Karpas-422 (cell line): Measurements from ENCODE around the gene OR10A6. TPM values are rescaled to one million over a fixed set of nuclear protein-coding genes. Genes with fewer than 3 reads are reported as not detected.

Experiments
- DNase-seq: peaks from one replicate; pipeline ENCODE4 v3.0.0-alpha.2; 2015
- H2AFZ ChIP-seq: fragments of 200-600 bp; sonication (generic); 2 replicates; pipeline ENCODE4 v1.6.1; 2014; ENCODE audit warnings: antibody characterized with exemption, low read length, mixed read lengths
- H3K27ac ChIP-seq: fragments of 200-600 bp; sonication (generic); 2 replicates; pipeline ENCODE4 v1.5.1; 2014; ENCODE audit warnings: mild to moderate bottlenecking, low read length, moderate library complexity
- H3K27me3 ChIP-seq: fragments of 200-600 bp; sonication (generic); 2 replicates; pipeline ENCODE4 v1.6.1; 2014; ENCODE audit warnings: low read length, mixed read lengths
- H3K36me3 ChIP-seq: fragments of 200-600 bp; sonication (generic); 2 replicates; pipeline ENCODE4 v1.6.1; 2014; ENCODE audit warnings: low read length, mixed read lengths; ENCODE audit not compliant: insufficient read depth
- H3K4me1 ChIP-seq: fragments of 200-600 bp; sonication (generic); 2 replicates; pipeline ENCODE4 v1.6.1; 2014; ENCODE audit warnings: mild to moderate bottlenecking, low read length, mixed read lengths
- H3K4me2 ChIP-seq: fragments of 200-600 bp; sonication (generic); 2 replicates; pipeline ENCODE4 v1.6.1; 2014; ENCODE audit warnings: low read length, low read depth, mild to moderate bottlenecking; ENCODE audit not compliant: poor library complexity, severe bottlenecking
- H3K4me3 ChIP-seq: fragments of 200-600 bp; sonication (generic); 2 replicates; pipeline ENCODE4 v1.5.1; 2014; ENCODE audit warnings: mild to moderate bottlenecking, antibody characterized with exemption, low read length, mixed read lengths
- H3K79me2 ChIP-seq: fragments of 200-600 bp; sonication (generic); 2 replicates; pipeline ENCODE4 v1.6.1; 2014; ENCODE audit warnings: mild to moderate bottlenecking, low read length, mixed read lengths
- H3K9ac ChIP-seq: fragments of 200-600 bp; sonication (generic); 2 replicates; pipeline ENCODE4 v1.6.0; 2014; ENCODE audit warnings: low read length
- H3K9me2 ChIP-seq: fragments of 200-600 bp; sonication (generic), shearing (Covaris generic); replicated peaks from 2 replicates; pipeline ENCODE4 v1.6.0; 2014; ENCODE audit warnings: mild to moderate bottlenecking, low read length, moderate library complexity; ENCODE audit not compliant: insufficient read depth
- H3K9me3 ChIP-seq: fragments of 300-700, 200-600 bp; sonication (generic); 2 replicates; pipeline ENCODE4 v1.6.1; 2014; ENCODE audit warnings: low read length, mixed read lengths
- H4K20me1 ChIP-seq: fragments of 200-600 bp; sonication (generic); 2 replicates; pipeline ENCODE4 v1.6.1; 2014; ENCODE audit warnings: mild to moderate bottlenecking, antibody characterized with exemption, low read length, low read depth; ENCODE audit not compliant: insufficient read depth
- total RNA-seq: library from RNA; depleted of rRNA; stranded (reverse); fragments of >200 nt; shearing (Covaris generic); gene quantifications from 2 replicates; pipeline ENCODE4 v1.2.3, GENCODE V29; 2014; ENCODE audit warnings: low replicate concordance; rRNA removed

OR10A6 gene, protein sequence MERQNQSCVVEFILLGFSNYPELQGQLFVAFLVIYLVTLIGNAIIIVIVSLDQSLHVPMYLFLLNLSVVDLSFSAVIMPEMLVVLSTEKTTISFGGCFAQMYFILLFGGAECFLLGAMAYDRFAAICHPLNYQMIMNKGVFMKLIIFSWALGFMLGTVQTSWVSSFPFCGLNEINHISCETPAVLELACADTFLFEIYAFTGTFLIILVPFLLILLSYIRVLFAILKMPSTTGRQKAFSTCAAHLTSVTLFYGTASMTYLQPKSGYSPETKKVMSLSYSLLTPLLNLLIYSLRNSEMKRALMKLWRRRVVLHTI
- total RNA-seq, result not detected in 2 replicates

GRCh38 chr11:7931168-7931567 lies at the start of gene OR10A6:
Gene OR10A6 (minus strand): TSS chr11:7931268. CDS start chr11:7928662, 2,606 bp downstream.
- Histone ChIP-seq H3K9me2 (no peaks in the 10 kb centered on the region), H3K36me3 (no peaks in the 10 kb centered on the region), H3K9me3 (no peaks in the 10 kb centered on the region), H3K4me3 (no peak within 1 kb of the TSS), H3K4me1 (peaks cover 3% of the 10 kb centered on the region), H3K27ac (no peak within 1 kb of the TSS), H3K9ac (no peak within 1 kb of the TSS), H4K20me1 (no peaks in the 10 kb centered on the region), H2AFZ (no peak within 1 kb of the TSS), H3K4me2 (no peak within 1 kb of the TSS), H3K27me3 (no peaks in the 10 kb centered on the region), H3K79me2 (no peaks in the 10 kb centered on the region)
- DNase-seq, result no peak

GRCh38 chr11:7977232-7977917 lies 46.3 kb upstream of the OR10A6 start:
- no peak overlapping the region for H3K4me3 ChIP-seq
- no peaks in the 10 kb centered on the region for H3K4me1 ChIP-seq
- no peaks in the 10 kb centered on the region for H3K79me2 ChIP-seq
- no peak overlapping the region for H3K27ac ChIP-seq
- no peaks in the 10 kb centered on the region for H3K9me3 ChIP-seq
- H3K27me3 ChIP-seq, result no peaks in the 10 kb centered on the region
- no peak overlapping the region for H2AFZ ChIP-seq
- H3K9ac ChIP-seq, result no peak overlapping the region
- H3K36me3 ChIP-seq, result no peaks in the 10 kb centered on the region
- no peaks in the 10 kb centered on the region for H3K9me2 ChIP-seq
- H3K4me2 ChIP-seq, result no peak overlapping the region
- DNase-seq, result no peak
- no peaks in the 10 kb centered on the region for H4K20me1 ChIP-seq

GRCh38 chr11:7974668-7975067 lies 43.6 kb upstream of the OR10A6 start:
- DNase-seq, result no peak
- H3K9ac ChIP-seq, result no peak overlapping the region
- no peaks in the 10 kb centered on the region for H4K20me1 ChIP-seq
- no peak overlapping the region for H3K4me3 ChIP-seq
- no peaks in the 10 kb centered on the region for H3K9me2 ChIP-seq
- no peaks in the 10 kb centered on the region for H3K27me3 ChIP-seq
- H3K27ac ChIP-seq, result no peak overlapping the region
- no peak overlapping the region for H2AFZ ChIP-seq
- no peaks in the 10 kb centered on the region for H3K79me2 ChIP-seq
- H3K4me2 ChIP-seq, result no peak overlapping the region
- no peaks in the 10 kb centered on the region for H3K9me3 ChIP-seq
- no peaks in the 10 kb centered on the region for H3K4me1 ChIP-seq
- H3K36me3 ChIP-seq, result no peaks in the 10 kb centered on the region

DNA sequence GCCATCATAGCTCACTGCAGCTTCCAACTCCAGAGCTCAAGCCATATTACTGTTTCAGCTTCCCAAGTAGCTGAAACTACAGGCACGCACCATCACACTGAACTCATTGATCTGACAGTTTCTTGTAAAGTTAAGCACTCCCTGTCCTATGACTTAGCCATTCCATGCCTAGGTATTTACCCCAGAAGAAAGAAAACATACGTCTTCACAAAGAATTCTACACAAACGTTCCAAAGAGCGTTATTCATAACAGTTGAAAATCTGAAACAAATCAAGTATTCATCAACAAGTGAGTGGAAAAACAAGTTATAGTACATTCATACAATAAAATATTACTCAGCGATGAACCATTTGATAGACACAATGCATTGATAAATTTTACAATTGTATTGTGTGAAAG lies 41.9 kb upstream of the OR10A6 start:
- DNase-seq, result no peak
- H3K9me2 ChIP-seq, result no peaks in the 10 kb centered on the region
- no peaks in the 10 kb centered on the region for H3K4me1 ChIP-seq
- no peaks in the 10 kb centered on the region for H4K20me1 ChIP-seq
- no peak overlapping the region for H3K9ac ChIP-seq
- H3K4me2 ChIP-seq, result no peak overlapping the region
- H3K4me3 ChIP-seq, result no peak overlapping the region
- H3K79me2 ChIP-seq, result no peaks in the 10 kb centered on the region
- no peaks in the 10 kb centered on the region for H3K27me3 ChIP-seq
- no peaks in the 10 kb centered on the region for H3K36me3 ChIP-seq
- H3K27ac ChIP-seq, result no peak overlapping the region
- no peak overlapping the region for H2AFZ ChIP-seq
- no peaks in the 10 kb centered on the region for H3K9me3 ChIP-seq

DNA sequence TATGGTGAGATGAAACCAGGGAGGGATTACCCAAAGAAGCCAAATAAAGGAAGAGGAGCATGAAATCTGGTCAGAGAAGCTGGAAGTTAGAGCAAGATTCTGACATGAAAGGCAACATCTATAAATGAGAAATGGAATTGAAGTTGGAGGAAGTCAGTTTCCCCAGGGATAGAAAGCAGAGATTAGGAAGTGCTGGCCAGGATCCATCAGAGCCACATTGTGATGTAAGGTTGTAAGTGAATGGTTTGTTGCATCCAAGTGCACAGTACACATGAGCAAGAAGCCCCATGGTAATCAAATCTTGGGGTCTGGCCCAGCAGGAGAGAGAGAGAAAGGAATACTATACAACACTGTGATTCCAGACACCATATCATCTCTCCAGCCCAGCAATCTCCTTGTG lies 40.8 kb upstream of the OR10A6 start:
- no peak overlapping the region for H2AFZ ChIP-seq
- H3K4me2 ChIP-seq, result no peak overlapping the region
- no peaks in the 10 kb centered on the region for H4K20me1 ChIP-seq
- no peaks in the 10 kb centered on the region for H3K4me1 ChIP-seq
- DNase-seq, result no peak
- no peak overlapping the region for H3K9ac ChIP-seq
- no peaks in the 10 kb centered on the region for H3K79me2 ChIP-seq
- no peaks in the 10 kb centered on the region for H3K27me3 ChIP-seq
- no peaks in the 10 kb centered on the region for H3K9me3 ChIP-seq
- H3K27ac ChIP-seq, result no peak overlapping the region
- H3K9me2 ChIP-seq, result no peaks in the 10 kb centered on the region
- H3K4me3 ChIP-seq, result no peak overlapping the region
- H3K36me3 ChIP-seq, result no peaks in the 10 kb centered on the region

DNA sequence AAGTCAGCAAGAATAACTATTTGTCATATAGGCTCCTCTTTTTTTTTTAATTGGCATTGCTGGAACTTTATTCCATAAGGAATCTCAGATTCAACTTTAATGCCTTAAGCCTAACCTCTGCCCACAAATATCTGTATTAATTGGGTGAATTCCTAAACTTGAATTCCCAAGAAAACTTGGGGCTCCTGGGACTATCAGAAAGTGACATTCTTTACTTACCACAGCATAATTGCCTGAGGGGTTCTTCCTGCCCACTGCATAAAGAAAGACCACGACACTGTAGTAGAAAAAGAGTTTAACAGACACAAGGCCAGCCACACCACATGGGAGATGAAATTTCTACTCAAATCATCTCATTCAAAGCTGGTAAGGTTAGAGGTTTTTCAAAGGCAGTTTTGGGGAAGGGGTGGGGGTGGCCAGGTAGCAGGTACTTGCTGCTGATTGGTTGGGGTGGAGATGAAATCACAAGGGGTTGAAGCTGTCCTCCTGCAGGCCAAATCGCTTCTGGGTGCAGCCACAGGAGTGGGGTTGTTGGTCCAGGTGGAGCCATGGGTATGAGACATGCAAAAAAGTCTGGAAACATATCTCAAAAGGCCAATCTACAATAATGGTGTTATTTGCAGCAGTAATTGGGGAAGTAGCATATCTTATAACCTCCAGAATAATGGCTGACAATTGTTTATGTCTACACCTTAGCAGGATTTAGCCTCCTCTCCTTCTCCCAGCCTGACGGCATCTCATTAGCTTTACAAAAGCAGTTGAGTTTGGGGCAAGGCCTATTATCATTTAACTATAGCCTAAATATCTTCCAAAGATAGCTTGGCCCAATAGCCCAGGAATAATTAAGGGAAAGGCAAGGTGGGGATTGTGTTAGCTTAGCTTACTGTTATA lies 38.9 kb upstream of the OR10A6 start:
- no peaks in the 10 kb centered on the region for H3K36me3 ChIP-seq
- no peak overlapping the region for H3K9ac ChIP-seq
- no peak overlapping the region for H2AFZ ChIP-seq
- peaks cover 3% of the 10 kb centered on the region for H3K4me1 ChIP-seq
- no peak overlapping the region for H3K27ac ChIP-seq
- H3K79me2 ChIP-seq, result no peaks in the 10 kb centered on the region
- no peak overlapping the region for H3K4me3 ChIP-seq
- H3K4me2 ChIP-seq, result no peak overlapping the region
- H4K20me1 ChIP-seq, result no peaks in the 10 kb centered on the region
- no peaks in the 10 kb centered on the region for H3K9me3 ChIP-seq
- no peaks in the 10 kb centered on the region for H3K9me2 ChIP-seq
- H3K27me3 ChIP-seq, result no peaks in the 10 kb centered on the region
- no peak for DNase-seq

- Histone ChIP-seq H3K9me2 (no peaks in the 10 kb centered on the region), H3K27ac (no peak overlapping the region), H3K27me3 (no peaks in the 10 kb centered on the region), H3K79me2 (no peaks in the 10 kb centered on the region), H3K36me3 (no peaks in the 10 kb centered on the region), H3K4me1 (peaks cover 17% of the 10 kb centered on the region), H3K4me2 (no peak overlapping the region), H3K9me3 (no peaks in the 10 kb centered on the region), H2AFZ (no peak overlapping the region), H3K4me3 (no peak overlapping the region), H4K20me1 (no peaks in the 10 kb centered on the region), H3K9ac (no peak overlapping the region)
- no peak for DNase-seq
Observed at GRCh38 chr11:7968686-7969085, 37.6 kb upstream of the OR10A6 start.

DNA sequence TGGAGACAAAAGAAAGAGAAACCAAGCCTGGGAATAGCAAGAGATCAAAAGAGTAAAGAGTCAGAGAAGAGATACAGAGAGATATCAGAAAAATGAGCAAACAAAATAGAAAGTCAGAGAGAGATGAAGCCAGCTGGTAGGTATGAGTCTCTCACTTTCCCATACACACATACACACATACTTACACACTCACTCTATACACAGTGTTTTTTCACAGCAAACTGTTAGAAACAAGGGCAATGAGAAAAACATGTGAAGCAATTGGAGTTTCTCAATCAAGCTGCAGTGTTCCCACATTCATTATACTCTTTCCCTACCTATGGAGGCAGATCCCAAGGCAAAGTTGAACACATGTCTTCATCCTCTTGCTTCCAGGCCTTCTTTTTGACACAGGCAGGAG lies 36.8 kb upstream of the OR10A6 start:
- no peaks in the 10 kb centered on the region for H3K27me3 ChIP-seq
- H3K27ac ChIP-seq, result no peak overlapping the region
- H3K9ac ChIP-seq, result no peak overlapping the region
- no peak overlapping the region for H3K4me2 ChIP-seq
- no peaks in the 10 kb centered on the region for H3K9me2 ChIP-seq
- no peaks in the 10 kb centered on the region for H4K20me1 ChIP-seq
- no peaks in the 10 kb centered on the region for H3K36me3 ChIP-seq
- no peak for DNase-seq
- no peaks in the 10 kb centered on the region for H3K9me3 ChIP-seq
- peaks cover 21% of the 10 kb centered on the region for H3K4me1 ChIP-seq
- H2AFZ ChIP-seq, result no peak overlapping the region
- H3K4me3 ChIP-seq, result no peak overlapping the region
- no peaks in the 10 kb centered on the region for H3K79me2 ChIP-seq
